ENCODE results near the gene ITCH.
"Not testable (repeated sequence)": the region's sequence is repeated elsewhere in the genome, so short reads cannot be mapped to it uniquely, and the experiment has no call there.

ITCH gene

DNA sequence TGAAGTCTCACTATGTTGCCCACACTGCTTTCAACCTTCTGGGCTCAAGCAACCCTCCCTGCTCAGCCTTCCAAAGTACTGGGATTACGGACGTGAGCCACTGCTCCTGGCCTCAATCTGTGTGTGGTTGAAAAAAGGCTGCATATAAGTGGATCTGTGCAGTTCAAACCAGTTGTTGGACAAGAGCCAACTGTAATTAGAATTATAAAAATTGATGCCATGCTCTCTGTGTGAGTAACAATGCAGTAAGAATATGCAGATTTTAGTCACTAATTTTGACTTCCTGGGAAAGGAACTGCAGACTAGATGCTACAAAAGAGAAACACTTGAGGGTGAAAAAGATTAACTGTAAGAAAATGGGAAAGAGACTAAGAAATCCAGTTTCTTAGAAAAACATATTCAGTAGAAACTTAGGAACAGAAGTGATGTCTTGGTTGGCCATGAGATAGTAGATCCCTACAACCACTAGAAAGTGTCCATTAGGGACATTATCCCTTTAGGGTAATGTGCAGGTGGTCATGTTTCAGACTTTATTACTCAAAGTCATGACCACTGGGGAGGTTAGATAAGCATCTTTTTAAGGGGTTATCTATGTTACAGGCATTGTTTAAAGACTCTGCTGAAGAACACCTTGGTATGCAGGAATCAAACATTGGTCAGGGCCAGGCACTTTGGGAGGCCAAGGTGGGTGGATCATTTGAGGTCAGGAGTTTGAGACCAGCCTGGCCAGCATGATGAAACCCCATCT, 26.3 kb downstream of the ITCH start:
- no peak overlapping the region for H3K27ac ChIP-seq
- TF ChIP-seq, protein P1, sequence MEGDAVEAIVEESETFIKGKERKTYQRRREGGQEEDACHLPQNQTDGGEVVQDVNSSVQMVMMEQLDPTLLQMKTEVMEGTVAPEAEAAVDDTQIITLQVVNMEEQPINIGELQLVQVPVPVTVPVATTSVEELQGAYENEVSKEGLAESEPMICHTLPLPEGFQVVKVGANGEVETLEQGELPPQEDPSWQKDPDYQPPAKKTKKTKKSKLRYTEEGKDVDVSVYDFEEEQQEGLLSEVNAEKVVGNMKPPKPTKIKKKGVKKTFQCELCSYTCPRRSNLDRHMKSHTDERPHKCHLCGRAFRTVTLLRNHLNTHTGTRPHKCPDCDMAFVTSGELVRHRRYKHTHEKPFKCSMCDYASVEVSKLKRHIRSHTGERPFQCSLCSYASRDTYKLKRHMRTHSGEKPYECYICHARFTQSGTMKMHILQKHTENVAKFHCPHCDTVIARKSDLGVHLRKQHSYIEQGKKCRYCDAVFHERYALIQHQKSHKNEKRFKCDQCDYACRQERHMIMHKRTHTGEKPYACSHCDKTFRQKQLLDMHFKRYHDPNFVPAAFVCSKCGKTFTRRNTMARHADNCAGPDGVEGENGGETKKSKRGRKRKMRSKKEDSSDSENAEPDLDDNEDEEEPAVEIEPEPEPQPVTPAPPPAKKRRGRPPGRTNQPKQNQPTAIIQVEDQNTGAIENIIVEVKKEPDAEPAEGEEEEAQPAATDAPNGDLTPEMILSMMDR (conservative IDR thresholded peaks at IDR 0.05) = no peak
- TF ChIP-seq ZFX (IDR thresholded peaks at IDR 0.05) = no peak

- TF ChIP-seq, protein P1 (conservative IDR thresholded peaks at IDR 0.05) = no peak
- TF ChIP-seq ZFX (IDR thresholded peaks at IDR 0.05) = no peak
- H3K27ac ChIP-seq = no peak overlapping the region
These were observed 27.0 kb downstream of the ITCH start for GRCh38 chr20:34389954-34390555.

DNA sequence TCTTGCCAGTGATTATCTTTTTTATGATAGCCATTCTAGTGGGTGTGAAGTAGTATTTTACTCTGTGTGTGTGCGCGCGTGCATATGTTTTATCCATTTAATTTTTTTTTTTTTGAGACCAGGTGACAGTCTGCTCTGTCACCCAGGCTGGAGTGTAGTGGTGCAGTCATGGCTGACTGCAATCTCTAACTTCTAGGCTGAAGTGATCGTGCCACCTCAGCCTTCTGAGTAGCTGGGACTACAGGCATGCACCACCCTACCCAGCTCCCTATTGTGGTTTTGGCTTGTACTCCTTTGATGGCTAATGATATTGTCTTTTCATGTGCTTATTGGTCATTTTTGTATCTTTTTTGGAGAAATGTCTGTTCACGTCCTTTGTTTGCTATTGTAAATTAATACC, 33.3 kb downstream of the ITCH start:
- no peak overlapping the region for H3K27ac ChIP-seq
- TF ChIP-seq, protein P1 (conservative IDR thresholded peaks at IDR 0.05) = no peak
- TF ChIP-seq ZFX (IDR thresholded peaks at IDR 0.05) = no peak

GRCh38 chr20:34397096-34397495, 34.0 kb downstream of the ITCH start:
- TF ChIP-seq, protein P1 (conservative IDR thresholded peaks at IDR 0.05) = no peak
- no peak for TF ChIP-seq ZFX (IDR thresholded peaks at IDR 0.05)
- H3K27ac ChIP-seq = no peak overlapping the region

- H3K27ac ChIP-seq = not testable (repeated sequence)
These were observed 37.7 kb downstream of the ITCH start for GRCh38 chr20:34400776-34401175.

GRCh38 chr20:34401741-34402455, 38.8 kb downstream of the ITCH start:
- H3K27ac ChIP-seq = no peak overlapping the region

GRCh38 chr20:34402461-34402860, 39.4 kb downstream of the ITCH start:
- H3K27ac ChIP-seq = no peak overlapping the region

More at GRCh38 chr20:34401741-34402455, 38.8 kb downstream of the ITCH start:
- no peak for TF ChIP-seq ZFX (IDR thresholded peaks at IDR 0.05)
- TF ChIP-seq, protein P1 (conservative IDR thresholded peaks at IDR 0.05) = no peak

More at GRCh38 chr20:34402461-34402860, 39.4 kb downstream of the ITCH start:
- TF ChIP-seq, protein P1 (conservative IDR thresholded peaks at IDR 0.05) = no peak
